ENCODE results near the gene TGM2. TPM values are rescaled to one million over a fixed set of nuclear protein-coding genes. Genes with fewer than 3 reads are reported as not detected.
A peak's percentile ranks its signal among the peaks of the same experiment; 100 is the strongest.

The TGM2 gene
- total and polyA plus RNA-seq, 9 of the 15 experiments (the other 6 are each of a cell fraction or from before 2014, with no cell fraction given) = 5.5 to 78.5 (median 37.6) TPM

DNA sequence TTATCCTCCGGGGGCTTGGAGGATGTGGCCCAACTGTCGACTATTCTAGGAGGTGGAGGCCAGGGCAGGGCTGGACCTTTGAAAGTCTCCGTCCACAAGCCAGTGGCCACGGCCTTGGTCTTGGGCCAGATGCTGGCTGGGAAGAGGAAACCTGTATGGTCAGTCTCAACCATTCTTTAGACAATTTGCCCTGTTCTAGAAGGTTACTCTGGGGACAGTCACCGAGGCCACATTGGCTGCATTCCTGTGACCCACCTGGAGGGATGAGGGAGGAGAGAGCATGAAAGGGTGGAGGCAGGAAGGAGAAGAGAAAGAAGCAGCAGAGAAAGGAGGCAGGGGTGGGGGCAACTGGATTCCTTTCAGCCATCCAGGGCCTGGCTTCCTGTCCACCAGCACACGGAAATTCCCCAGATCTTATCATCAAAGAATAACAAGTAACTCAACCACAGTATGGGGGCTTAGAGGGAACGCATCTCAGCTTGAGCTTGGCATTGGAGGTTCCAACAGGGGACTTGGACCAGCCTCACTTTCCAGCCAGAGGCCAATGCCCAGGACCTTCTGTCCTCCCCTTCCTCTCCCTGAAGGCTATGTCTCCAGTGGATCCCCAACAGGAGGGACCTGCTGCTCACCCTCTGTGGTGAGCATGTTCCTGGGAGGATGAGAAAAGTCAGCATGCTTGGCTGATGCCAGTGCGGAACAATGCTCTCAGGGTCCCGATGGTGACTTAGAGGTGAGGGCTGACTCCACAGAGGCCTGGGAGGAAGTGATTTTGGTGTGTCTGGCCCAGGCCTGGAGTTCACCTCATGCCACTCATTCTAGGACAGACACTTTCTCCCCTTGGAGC is 30.4 kb downstream of the TGM2 start (continued):
- TF ChIP-seq IFI16 (CRISPR knock-in tag; IDR thresholded peaks at IDR 0.05) (no peak), MAZ (CRISPR knock-in tag; conservative IDR thresholded peaks at IDR 0.05 in 1 of 2, IDR thresholded peaks at IDR 0.05 in 1 of 2) (peak in 1 of 2 experiments; percentile 31; a peak in 2 of 4 replicates), EP300 (IDR thresholded peaks at IDR 0.05; ENCODE audit: low read length) (0 out of 2 replicates have a peak, but pooled peaks have one; percentile 3), MED1 (CRISPR knock-in tag; IDR thresholded peaks at IDR 0.05; ENCODE audit: borderline replicate concordance) (no peak), ZNF589 (CRISPR knock-in tag; IDR thresholded peaks at IDR 0.05; ENCODE audit: low read depth) (0 out of 2 replicates have a peak, but pooled peaks have one; percentile 22), DIDO1 (tag; IDR thresholded peaks at IDR 0.05; ENCODE audit: low read depth) (no peak), PRPF4 (IDR thresholded peaks at IDR 0.05; ENCODE audit: insufficient read depth, low read depth, low read length, poor library complexity, severe bottlenecking) (no peak), ZNF584 (CRISPR knock-in tag; IDR thresholded peaks at IDR 0.05; ENCODE audit: low read depth) (0 out of 2 replicates have a peak, but pooled peaks have one; percentile 45), TCF7 (IDR thresholded peaks at IDR 0.05; ENCODE audit: borderline replicate concordance) (peak; percentile 83; the same call in 1 of the 2 replicates), CREB3 (tag; conservative IDR thresholded peaks at IDR 0.05; ENCODE audit: low read depth) (no peak), RBFOX2 (IDR thresholded peaks at IDR 0.05; ENCODE audit: low read depth, low read length) (no peak), CTBP1 (IDR thresholded peaks at IDR 0.05; ENCODE audit: borderline replicate concordance) (no peak; the same call in 1 of the 2 replicates), FOXP1 (CRISPR knock-in tag; IDR thresholded peaks at IDR 0.05) (no peak), HOMEZ (CRISPR knock-in tag; IDR thresholded peaks at IDR 0.05) (no peak), ZNF639 (CRISPR knock-in tag; conservative IDR thresholded peaks at IDR 0.05 in 1 of 2, IDR thresholded peaks at IDR 0.05 in 1 of 2) (peak in 1 of 2 experiments; percentile 60; a peak in 2 of 4 replicates)
